B cell (primary cell): ENCODE data around the gene CCDC116.

Experiments used
- EZH2 ChIP-seq: IDR thresholded peaks from 2 replicates; pipeline ENCODE4 v1.6.1; 2012; ENCODE audit warnings: borderline replicate concordance, low read depth, mild to moderate bottlenecking, moderate library complexity, low read length; ENCODE audit not compliant: insufficient read depth, poor library complexity, severe bottlenecking
- TF ChIP-seq, protein P1 (sequence below): fragments of 200-600 bp; IDR thresholded peaks from one replicate; pipeline ENCODE4 v1.8.0; 2022; ENCODE audit warnings: antibody characterized with exemption, mild to moderate bottlenecking

DNA sequence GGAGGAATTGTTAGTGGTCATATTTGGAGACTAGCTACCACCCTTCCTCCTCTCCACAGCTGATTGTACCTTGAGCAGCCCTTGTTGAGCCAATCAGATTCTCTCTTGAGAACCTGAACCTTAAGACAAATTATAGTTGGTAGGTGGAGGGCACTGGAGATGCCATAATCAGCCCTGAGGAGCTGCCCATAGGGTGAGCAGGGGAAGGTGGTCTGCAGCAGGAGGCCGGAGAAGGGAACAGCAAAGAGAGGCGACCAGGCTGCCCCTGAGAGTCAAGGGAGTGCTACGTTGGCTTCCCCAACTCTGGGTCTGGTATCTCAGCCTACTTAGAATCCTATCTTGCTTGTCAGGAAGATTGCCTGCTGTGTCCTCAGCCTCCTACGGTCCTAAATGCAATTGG, 6.8 kb downstream of the CCDC116 start:
- TF ChIP-seq, protein P1, sequence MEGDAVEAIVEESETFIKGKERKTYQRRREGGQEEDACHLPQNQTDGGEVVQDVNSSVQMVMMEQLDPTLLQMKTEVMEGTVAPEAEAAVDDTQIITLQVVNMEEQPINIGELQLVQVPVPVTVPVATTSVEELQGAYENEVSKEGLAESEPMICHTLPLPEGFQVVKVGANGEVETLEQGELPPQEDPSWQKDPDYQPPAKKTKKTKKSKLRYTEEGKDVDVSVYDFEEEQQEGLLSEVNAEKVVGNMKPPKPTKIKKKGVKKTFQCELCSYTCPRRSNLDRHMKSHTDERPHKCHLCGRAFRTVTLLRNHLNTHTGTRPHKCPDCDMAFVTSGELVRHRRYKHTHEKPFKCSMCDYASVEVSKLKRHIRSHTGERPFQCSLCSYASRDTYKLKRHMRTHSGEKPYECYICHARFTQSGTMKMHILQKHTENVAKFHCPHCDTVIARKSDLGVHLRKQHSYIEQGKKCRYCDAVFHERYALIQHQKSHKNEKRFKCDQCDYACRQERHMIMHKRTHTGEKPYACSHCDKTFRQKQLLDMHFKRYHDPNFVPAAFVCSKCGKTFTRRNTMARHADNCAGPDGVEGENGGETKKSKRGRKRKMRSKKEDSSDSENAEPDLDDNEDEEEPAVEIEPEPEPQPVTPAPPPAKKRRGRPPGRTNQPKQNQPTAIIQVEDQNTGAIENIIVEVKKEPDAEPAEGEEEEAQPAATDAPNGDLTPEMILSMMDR: no peak
- no peak for TF ChIP-seq EZH2
